Measurements from ENCODE around the gene TEX35. TPM values are rescaled to one million over a fixed set of nuclear protein-coding genes. Genes with fewer than 3 reads are reported as not detected.

Gene TEX35
- total and polyA plus RNA-seq, 10 of the 15 experiments (the other 5 are each of a cell fraction or from before 2014, with no cell fraction given) = not detected

GRCh38 chr1:178488393-178488792 is 24.5 kb upstream of the TEX35 start:
- no peaks in the 10 kb centered on the region for H3K79me2 ChIP-seq (ENCODE audit: control insufficient read depth, insufficient read depth, low read length)
- H3K9me3 ChIP-seq (replicated peaks; ENCODE audit: control insufficient read depth, insufficient read depth, low read length) = no peaks in the 10 kb centered on the region
- no peak for ATAC-seq
- H3K27ac ChIP-seq (ENCODE audit: control insufficient read depth, insufficient read depth) = no peak overlapping the region
- 30% methylated on average over 3 of the region's 4 CpGs for WGBS (ENCODE audit: insufficient coverage, insufficient replicate concordance, low lambda C conversion rate, missing lambda C conversion rate)
- SMC1A ChIA-PET (ENCODE audit: uncharacterized antibody, unreplicated experiment) = no interaction called here
- H3K4me2 ChIP-seq (ENCODE audit: control insufficient read depth, insufficient read depth) = no peak overlapping the region
- BruUV-seq (replicated peaks) = no TSS peak
- no peak for TF ChIP-seq POLR2AphosphoS2 (IDR thresholded peaks at IDR 0.05; ENCODE audit: low read depth, low read length)
- no peak for TF ChIP-seq E4F1 (IDR thresholded peaks at IDR 0.05; ENCODE audit: borderline replicate concordance, partially characterized antibody)
- no peak for TF ChIP-seq NR2F1 (conservative IDR thresholded peaks at IDR 0.05)
- no peak for TF ChIP-seq ZSCAN29 (IDR thresholded peaks at IDR 0.05)
- no peak for TF ChIP-seq SREBF2 (IDR thresholded peaks at IDR 0.05; ENCODE audit: low read length)
- TF ChIP-seq TBL1XR1 (IDR thresholded peaks at IDR 0.05; ENCODE audit: low read depth, low read length) = no peak
- no peak for TF ChIP-seq MTA2 (IDR thresholded peaks at IDR 0.05; ENCODE audit: low read depth)
- no peak for TF ChIP-seq RUNX3 (IDR thresholded peaks at IDR 0.05; ENCODE audit: low read length)
- no peak for TF ChIP-seq KDM1A (IDR thresholded peaks at IDR 0.05; ENCODE audit: borderline replicate concordance)
- TF ChIP-seq NFIC (IDR thresholded peaks at IDR 0.05; ENCODE audit: low read depth, low read length) = no peak
- TF ChIP-seq MXI1 (IDR thresholded peaks at IDR 0.05; ENCODE audit: low read depth, low read length) = no peak
- TF ChIP-seq STAT3 (IDR thresholded peaks at IDR 0.05; ENCODE audit: low read depth, low read length) = no peak
- TF ChIP-seq ELK1 (IDR thresholded peaks at IDR 0.05; ENCODE audit: low read depth, low read length) = no peak
- TF ChIP-seq RELB (IDR thresholded peaks at IDR 0.05; ENCODE audit: low read depth) = no peak
- TF ChIP-seq HSF1 (IDR thresholded peaks at IDR 0.05; ENCODE audit: low read depth, low read length) = no peak
- TF ChIP-seq ATF2 (IDR thresholded peaks at IDR 0.05; ENCODE audit: low read length) = no peak
- RAD21 ChIA-PET (ENCODE audit: unreplicated experiment) = no interaction called here
- no peaks in the 10 kb centered on the region for H3K4me1 ChIP-seq (ENCODE audit: control insufficient read depth, insufficient read depth, low read length)
- H3K4me3 ChIP-seq = no peak overlapping the region
- intact Hi-C loops (cut with micrococcal nuclease; ENCODE audit: unreplicated experiment) (no loop called here), in situ Hi-C loops (cut with MboI) (no loop called here)
- POLR2A ChIA-PET = no interaction called here
- no peaks in the 10 kb centered on the region for H4K20me1 ChIP-seq (ENCODE audit: control insufficient read depth, insufficient read depth)
- CTCF ChIA-PET = interaction anchor here (0.6 kb wide), 1 partner anchor 55 kb away, joined by 3 read pairs; no protein-coding TSS in a partner anchor
- no peak overlapping the region for H3K9ac ChIP-seq (ENCODE audit: control insufficient read depth, insufficient read depth, low read length)
- peaks cover 2 to 5% of the 10 kb centered on the region in 2 experiments; a peak in 3 of 4 replicates for H3K27me3 ChIP-seq (replicated peaks in 1 of 2; ENCODE audit: control insufficient read depth in 2 of 2, insufficient read depth in 2 of 2, low read length in 1 of 2)
- H3K36me3 ChIP-seq (ENCODE audit: control insufficient read depth in 2 of 2, insufficient read depth in 2 of 2, low read length in 1 of 2) = no peaks in the 10 kb centered on the region
- DNase-seq (ENCODE audit: low read depth, low spot score) = no peak
- no peak overlapping the region for H2AFZ ChIP-seq (ENCODE audit: control insufficient read depth, low read depth, low read length)
- FAIRE-seq = no peak

Measured in GM12878 (cell line).